NB4 (cell line): ENCODE measurements around the gene CEP68.

ENCODE experiments used
- DNase-seq: peaks from one replicate; pipeline ENCODE4 v3.0.0; 2010; ENCODE audit warnings: low read depth
- H3K4me3 ChIP-seq: one replicate; pipeline ENCODE4 v1.5.1; 2011; ENCODE audit warnings: mild to moderate bottlenecking, low read depth, low read length, moderate library complexity
- MYC ChIP-seq: IDR thresholded peaks from 2 replicates; pipeline ENCODE4 v1.6.1; 2011; ENCODE audit warnings: low read depth, low read length
- POLR2A ChIP-seq: IDR thresholded peaks from 2 replicates; pipeline ENCODE4 v1.6.1; 2011; ENCODE audit warnings: mild to moderate bottlenecking; ENCODE audit not compliant: insufficient read length; ENCODE audit errors: extremely low read depth
- TF ChIP-seq, protein P1 (sequence below): IDR thresholded peaks from 2 replicates; pipeline ENCODE4 v1.6.1; 2011; ENCODE audit warnings: low read depth, low read length
- TF ChIP-seq, protein P2 (sequence below): IDR thresholded peaks from one replicate; pipeline ENCODE4 v1.5.1; 2012; ENCODE audit warnings: low read depth, low read length

Gene CEP68

DNA sequence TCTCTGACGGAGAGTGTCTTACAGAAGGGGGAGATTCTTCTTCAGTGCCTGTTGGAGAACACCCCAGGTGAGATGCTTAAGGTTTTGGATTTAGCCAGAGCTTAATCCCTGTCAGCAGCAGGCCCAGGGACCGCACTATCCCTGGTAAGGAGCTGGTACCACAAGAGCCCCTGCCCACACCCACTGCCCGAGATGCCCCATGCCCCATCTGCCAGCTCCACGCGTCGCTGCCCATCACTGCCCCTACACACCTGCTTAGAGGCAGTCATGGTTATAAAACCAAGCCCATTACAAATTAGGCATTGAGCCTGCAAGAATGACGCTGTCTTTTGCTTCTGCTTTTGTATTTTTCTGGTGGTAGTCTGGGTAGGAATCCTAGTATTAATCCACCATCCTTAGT is 21.7 kb downstream of the CEP68 start:
- TF ChIP-seq, protein P1, sequence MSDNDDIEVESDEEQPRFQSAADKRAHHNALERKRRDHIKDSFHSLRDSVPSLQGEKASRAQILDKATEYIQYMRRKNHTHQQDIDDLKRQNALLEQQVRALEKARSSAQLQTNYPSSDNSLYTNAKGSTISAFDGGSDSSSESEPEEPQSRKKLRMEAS: no peak
- TF ChIP-seq MYC (no peak), POLR2A (no peak)
- TF ChIP-seq, protein P2, sequence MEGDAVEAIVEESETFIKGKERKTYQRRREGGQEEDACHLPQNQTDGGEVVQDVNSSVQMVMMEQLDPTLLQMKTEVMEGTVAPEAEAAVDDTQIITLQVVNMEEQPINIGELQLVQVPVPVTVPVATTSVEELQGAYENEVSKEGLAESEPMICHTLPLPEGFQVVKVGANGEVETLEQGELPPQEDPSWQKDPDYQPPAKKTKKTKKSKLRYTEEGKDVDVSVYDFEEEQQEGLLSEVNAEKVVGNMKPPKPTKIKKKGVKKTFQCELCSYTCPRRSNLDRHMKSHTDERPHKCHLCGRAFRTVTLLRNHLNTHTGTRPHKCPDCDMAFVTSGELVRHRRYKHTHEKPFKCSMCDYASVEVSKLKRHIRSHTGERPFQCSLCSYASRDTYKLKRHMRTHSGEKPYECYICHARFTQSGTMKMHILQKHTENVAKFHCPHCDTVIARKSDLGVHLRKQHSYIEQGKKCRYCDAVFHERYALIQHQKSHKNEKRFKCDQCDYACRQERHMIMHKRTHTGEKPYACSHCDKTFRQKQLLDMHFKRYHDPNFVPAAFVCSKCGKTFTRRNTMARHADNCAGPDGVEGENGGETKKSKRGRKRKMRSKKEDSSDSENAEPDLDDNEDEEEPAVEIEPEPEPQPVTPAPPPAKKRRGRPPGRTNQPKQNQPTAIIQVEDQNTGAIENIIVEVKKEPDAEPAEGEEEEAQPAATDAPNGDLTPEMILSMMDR: no peak
- H3K4me3 ChIP-seq: no peak overlapping the region
- no peak for DNase-seq

DNA sequence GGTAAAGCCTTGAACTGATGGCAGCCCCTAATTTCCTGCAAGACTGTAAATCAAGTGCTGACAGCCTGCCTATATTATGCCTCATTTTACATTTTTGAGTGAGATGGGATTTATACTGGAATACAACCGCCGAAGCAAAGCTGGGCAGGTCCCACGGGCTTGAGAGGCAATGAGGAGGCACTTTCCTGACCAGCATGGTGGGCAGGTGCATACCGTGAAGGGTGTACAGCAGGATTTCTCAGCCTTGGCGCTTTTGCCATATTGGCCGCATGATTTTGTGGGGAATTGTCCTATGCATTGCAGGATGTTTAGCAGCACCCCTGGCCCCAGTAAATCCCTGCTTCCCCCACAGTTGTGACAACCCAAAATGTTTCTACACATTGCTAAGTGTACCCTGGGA is 22.8 kb downstream of the CEP68 start:
- TF ChIP-seq MYC (no peak), POLR2A (no peak)
- TF ChIP-seq, protein P2: no peak
- TF ChIP-seq, protein P1: no peak
- no peak overlapping the region for H3K4me3 ChIP-seq
- no peak for DNase-seq

DNA sequence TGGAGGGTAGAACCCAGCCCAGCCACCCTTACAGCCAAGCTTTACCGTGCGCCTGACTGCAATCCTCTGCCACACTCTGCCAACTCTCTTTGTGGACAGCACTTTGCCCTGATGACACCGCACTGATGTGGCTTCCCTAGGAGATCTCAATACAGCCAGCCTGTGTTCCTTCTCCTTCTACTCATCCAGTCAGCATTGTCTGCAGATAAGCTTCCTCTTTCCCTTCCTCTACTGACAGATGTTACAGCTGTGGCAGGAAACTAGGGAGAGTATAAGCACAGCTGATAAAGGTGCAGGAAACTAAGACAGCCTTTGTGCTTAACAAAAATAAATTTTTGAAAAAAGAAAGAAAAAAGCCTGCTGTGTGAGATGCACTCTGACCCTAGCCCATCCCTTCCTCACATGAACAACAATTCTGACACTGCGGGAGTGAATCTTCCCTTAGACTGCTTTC is 25.0 kb downstream of the CEP68 start:
- no peak overlapping the region for H3K4me3 ChIP-seq
- TF ChIP-seq, protein P1: no peak
- TF ChIP-seq, protein P2: no peak
- peak; percentile 71 for DNase-seq

DNA sequence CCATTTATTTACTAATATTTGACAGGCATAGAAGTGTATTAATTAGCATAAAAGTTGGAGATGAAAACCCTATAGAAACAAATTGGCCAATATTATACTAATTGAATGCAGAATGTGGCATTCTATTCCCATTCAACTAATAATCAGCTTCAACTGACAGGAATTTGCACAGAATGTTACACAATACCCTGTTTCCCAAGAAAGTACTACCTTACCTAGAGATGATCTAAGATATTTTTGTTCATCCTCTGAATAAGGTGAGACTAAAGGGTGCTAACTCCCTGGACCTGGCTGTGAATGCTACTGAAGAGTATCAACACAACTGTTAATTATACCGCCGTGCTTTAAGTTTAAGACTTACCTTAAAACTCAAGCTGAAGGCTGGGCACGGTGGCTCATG is 28.9 kb downstream of the CEP68 start:
- DNase-seq: no peak

DNA sequence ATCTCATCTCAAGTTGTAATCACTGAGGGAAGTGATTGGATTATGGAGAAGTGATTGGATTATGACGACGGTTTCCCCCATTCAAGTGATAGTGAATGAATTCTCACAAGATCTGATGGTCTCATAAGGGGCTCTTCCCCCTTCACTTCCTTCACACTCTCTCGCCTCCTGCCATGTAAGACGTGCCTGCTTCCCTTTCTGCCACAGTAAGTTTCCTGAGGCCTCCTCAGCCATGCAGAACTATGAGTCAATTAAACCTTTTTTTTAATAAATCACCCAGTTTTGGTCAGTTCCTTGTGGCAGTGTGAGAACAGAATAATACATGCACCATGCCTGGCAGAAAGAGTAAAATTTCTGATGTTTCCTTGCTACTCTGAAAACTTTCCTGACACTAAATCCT is 36.6 kb downstream of the CEP68 start:
- H3K4me3 ChIP-seq: no peak overlapping the region
- no peak for DNase-seq
- TF ChIP-seq POLR2A (no peak), MYC (no peak)
- TF ChIP-seq, protein P2: no peak
- TF ChIP-seq, protein P1: no peak

More for the DNA sequence above, 28.9 kb downstream of the CEP68 start:
- H3K4me3 ChIP-seq: no peak overlapping the region
- TF ChIP-seq, protein P1: no peak
- TF ChIP-seq MYC (no peak), POLR2A (no peak)
- TF ChIP-seq, protein P2: no peak

DNA sequence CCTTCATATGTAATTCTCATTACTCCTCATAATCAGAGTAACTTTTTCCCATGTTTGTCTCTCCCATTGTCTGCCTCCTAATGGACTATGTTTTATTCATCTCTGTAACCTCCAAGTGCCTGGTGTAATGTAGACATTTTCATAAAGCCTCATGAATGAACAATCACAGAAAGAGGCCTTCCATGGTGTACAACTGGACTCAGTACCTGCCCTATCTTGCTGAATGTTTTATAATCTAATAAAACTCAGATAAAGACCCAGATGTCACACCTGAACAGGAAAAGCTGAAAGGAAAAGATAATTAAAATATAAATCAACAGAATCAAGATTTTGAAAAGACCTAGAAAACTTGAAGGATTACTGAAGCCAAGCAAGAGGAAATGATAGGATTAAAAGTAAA is 37.0 kb downstream of the CEP68 start:
- TF ChIP-seq MYC: no peak
- TF ChIP-seq POLR2A: no peak
- TF ChIP-seq, protein P1: no peak
- TF ChIP-seq, protein P2: no peak
- no peak overlapping the region for H3K4me3 ChIP-seq
- DNase-seq: no peak
